Transverse colon (tissue), 4 donors: ENCODE results near the gene RAX2. TPM values are rescaled to one million over a fixed set of nuclear protein-coding genes. Genes with fewer than 3 reads are reported as not detected.
A peak's percentile ranks its signal among the peaks of the same experiment; 100 is the strongest.

Source experiments
- DNase-seq: peaks from one replicate; pipeline ENCODE4 v3.0.0-alpha.2; 2019
- H3K27ac ChIP-seq, 4 donors: fragments of 200-600 bp; sonication (generic); 2 replicates each; pipeline ENCODE4 v1.5.1; 2016 to 2018; ENCODE audit warnings: inconsistent platforms in 4 of 4
- H3K27me3 ChIP-seq: fragments of 200-600 bp; sonication (generic); 2 replicates; pipeline ENCODE4 v1.5.1; 2017; ENCODE audit warnings: inconsistent platforms
- H3K36me3 ChIP-seq, 4 donors: fragments of 200-600 bp; sonication (generic); 2 replicates each; pipeline ENCODE4 v1.5.1; 2017 to 2019; ENCODE audit warnings: inconsistent platforms in 4 of 4
- H3K4me1 ChIP-seq, 4 donors: fragments of 200-600 bp; sonication (generic); 2 replicates each; pipeline ENCODE4 v1.5.1; 2017 to 2020; ENCODE audit warnings: inconsistent platforms in 4 of 4
- H3K4me3 ChIP-seq, 4 donors: fragments of 200-600 bp; sonication (generic); 1 replicate in 1 of 4; 2 replicates in 3 of 4; pipeline versions ENCODE4 v1.5.1 to v1.6.1; 2017 to 2019; ENCODE audit warnings: inconsistent platforms in 4 of 4
- H3K9me3 ChIP-seq, 2 donors: fragments of 200-600 bp; sonication (generic); 2 replicates each; pipeline ENCODE4 v1.5.1; 2017 to 2019; ENCODE audit warnings: inconsistent platforms in 2 of 2
- EP300 ChIP-seq: sonication (generic); formaldehyde crosslinking; IDR thresholded peaks from one replicate; pipeline ENCODE4 v1.6.1; 2017; ENCODE audit warnings: antibody characterized with exemption, low read depth
- POLR2A ChIP-seq: fragments of 450-650 bp; IDR thresholded peaks from one replicate; pipeline ENCODE4 v1.6.1; 2016; ENCODE audit warnings: antibody characterized with exemption, mild to moderate bottlenecking, moderate library complexity
- POLR2AphosphoS5 ChIP-seq, 3 donors: sonication (generic); formaldehyde crosslinking; IDR thresholded peaks; one replicate each; pipeline ENCODE4 v1.6.1; 2016; ENCODE audit warnings: antibody characterized with exemption in 3 of 3
- WGBS, 2 donors: methylation state at CpG; one replicate each; pipeline ENCODE4 v1.1.5; 2018; ENCODE audit warnings: low coverage in 1 of 2; 5-methylcytosine and 5-hydroxymethylcytosine counted together
- in situ Hi-C, 4 donors: fragments of 200-750 bp; cut with MboI; loops; one replicate each; pipeline versions ENCODE4 v1.15.0 to v1.15.1; 2017; ENCODE audit warnings: low sequenced_read_pairs in 3 of 4, low pct_ligation_motif_present in 1 of 4, low pct_unique_long_range_greater_than_20kb in 1 of 4
- intact Hi-C: fragments of 100-400 bp; cut with DNase I; formaldehyde crosslinking; loops from one replicate; pipeline ENCODE4 v1.15.1; 2023; ENCODE audit warnings: low total_unique reads
- total RNA-seq, 4 donors: library from RNA; depleted of rRNA; stranded (reverse); fragments of >200 nt; gene quantifications; one replicate each; pipeline ENCODE4 v1.1.0, GENCODE V29; 2016
- TF ChIP-seq, protein P1 (sequence below), 5 experiments: fragments of 200-600 bp in 3 of 5; fragments of 450-650 bp in 2 of 5; sonication (generic) in 3 of 5; IDR thresholded peaks; 1 replicate in 2 of 5; 2 replicates in 3 of 5; pipeline ENCODE4 v1.5.1; 2016 to 2017; ENCODE audit warnings: antibody characterized with exemption in 5 of 5, inconsistent platforms in 3 of 5, mild to moderate bottlenecking in 2 of 5, moderate library complexity in 1 of 5

Gene RAX2
- total RNA-seq, 4 donors from 2014 or later: not detected

GRCh38 chr19:3733549-3734309 is 38.3 kb downstream of the RAX2 start:
- in situ Hi-C loops (no loop called here), intact Hi-C loops (no loop called here)
- Histone ChIP-seq H3K4me3 (no peak overlapping the region), H3K27ac (no peak overlapping the region), H3K9me3 (no peaks in the 10 kb centered on the region), H3K36me3 (peaks cover 0 to 6% (median 0%) of the 10 kb centered on the region in 4 donors), H3K27me3 (no peaks in the 10 kb centered on the region), H3K4me1 (no peaks in the 10 kb centered on the region)
- DNase-seq: no peak
- TF ChIP-seq POLR2A (no peak), EP300 (no peak), POLR2AphosphoS5 (IDR thresholded peaks at IDR 0.05) (no peak)
- TF ChIP-seq, protein P1, sequence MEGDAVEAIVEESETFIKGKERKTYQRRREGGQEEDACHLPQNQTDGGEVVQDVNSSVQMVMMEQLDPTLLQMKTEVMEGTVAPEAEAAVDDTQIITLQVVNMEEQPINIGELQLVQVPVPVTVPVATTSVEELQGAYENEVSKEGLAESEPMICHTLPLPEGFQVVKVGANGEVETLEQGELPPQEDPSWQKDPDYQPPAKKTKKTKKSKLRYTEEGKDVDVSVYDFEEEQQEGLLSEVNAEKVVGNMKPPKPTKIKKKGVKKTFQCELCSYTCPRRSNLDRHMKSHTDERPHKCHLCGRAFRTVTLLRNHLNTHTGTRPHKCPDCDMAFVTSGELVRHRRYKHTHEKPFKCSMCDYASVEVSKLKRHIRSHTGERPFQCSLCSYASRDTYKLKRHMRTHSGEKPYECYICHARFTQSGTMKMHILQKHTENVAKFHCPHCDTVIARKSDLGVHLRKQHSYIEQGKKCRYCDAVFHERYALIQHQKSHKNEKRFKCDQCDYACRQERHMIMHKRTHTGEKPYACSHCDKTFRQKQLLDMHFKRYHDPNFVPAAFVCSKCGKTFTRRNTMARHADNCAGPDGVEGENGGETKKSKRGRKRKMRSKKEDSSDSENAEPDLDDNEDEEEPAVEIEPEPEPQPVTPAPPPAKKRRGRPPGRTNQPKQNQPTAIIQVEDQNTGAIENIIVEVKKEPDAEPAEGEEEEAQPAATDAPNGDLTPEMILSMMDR (IDR thresholded peaks at IDR 0.05): no peak
- WGBS, 2 donors: 79 to 88% methylated on average over 2 to 20 of the region's 20 CpGs

DNA sequence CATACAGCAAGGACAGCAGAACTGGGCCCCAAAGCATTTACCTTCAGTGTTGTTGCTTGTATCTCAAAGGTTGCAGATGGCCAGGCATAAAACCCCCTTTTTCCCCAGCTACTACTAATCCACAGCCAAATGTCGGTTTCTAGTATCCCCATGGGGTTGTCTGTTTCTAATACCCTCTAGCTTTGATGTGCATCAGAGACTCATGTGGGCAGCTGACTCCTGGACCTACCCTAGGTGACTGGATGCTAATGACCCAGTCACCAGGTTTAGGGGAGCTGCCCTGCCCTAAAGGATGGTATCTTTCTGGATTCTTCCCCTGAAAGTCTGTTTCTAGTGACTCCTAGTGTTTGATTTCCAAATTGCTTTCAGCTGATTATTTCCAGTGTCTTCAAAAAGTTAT is 39.9 kb downstream of the RAX2 start:
- intact Hi-C loops (no loop called here), in situ Hi-C loops (no loop called here)
- H3K36me3 ChIP-seq: peaks cover 0 to 6% (median 0%) of the 10 kb centered on the region in 4 donors
- 94% methylated on average over 1 of the region's 1 CpG; no CpG with 5 or more reads in 1 of the 2 donors for WGBS, 2 donors
- no peak overlapping the region for H3K4me3 ChIP-seq
- H3K27ac ChIP-seq: no peak overlapping the region
- no peaks in the 10 kb centered on the region for H3K9me3 ChIP-seq
- TF ChIP-seq, protein P1 (IDR thresholded peaks at IDR 0.05): no peak
- TF ChIP-seq EP300 (no peak), POLR2AphosphoS5 (IDR thresholded peaks at IDR 0.05) (no peak), POLR2A (no peak)
- H3K27me3 ChIP-seq: no peaks in the 10 kb centered on the region
- peaks cover 0 to 7% (median 3%) of the 10 kb centered on the region in 4 donors for H3K4me1 ChIP-seq
- DNase-seq: no peak

DNA sequence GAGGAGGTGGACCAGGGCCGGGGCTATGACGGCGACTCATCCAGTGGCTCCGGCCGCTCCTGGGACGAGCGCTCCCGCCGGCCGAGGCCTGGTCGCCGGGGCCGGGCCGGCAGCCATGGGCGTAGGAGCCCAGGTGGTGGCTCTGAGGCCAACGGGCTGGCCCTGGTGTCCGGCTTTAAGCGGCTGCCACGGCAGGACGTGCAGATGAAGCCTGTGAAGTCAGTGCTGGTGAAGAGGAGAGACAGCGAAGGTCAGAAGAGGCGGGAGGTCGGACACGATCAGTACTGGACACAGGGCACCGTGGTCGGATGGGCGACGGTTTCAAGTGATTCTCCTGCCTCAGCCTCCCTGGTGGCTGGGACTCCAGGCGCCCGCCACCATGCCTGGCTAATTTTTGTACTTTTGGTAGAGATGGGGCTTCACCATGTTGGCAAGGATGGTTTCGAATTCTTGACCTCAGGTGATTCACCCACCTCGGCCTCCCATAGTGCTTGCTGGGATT is 41.5 kb downstream of the RAX2 start:
- Histone ChIP-seq H3K27me3 (no peaks in the 10 kb centered on the region), H3K36me3 (peaks cover 0 to 6% (median 0%) of the 10 kb centered on the region in 4 donors), H3K9me3 (no peaks in the 10 kb centered on the region), H3K4me1 (peaks cover 0 to 21% (median 9%) of the 10 kb centered on the region in 4 donors), H3K4me3 (no peak overlapping the region), H3K27ac (no peak overlapping the region)
- intact Hi-C loops (no loop called here), in situ Hi-C loops (no loop called here)
- DNase-seq: no peak
- no peak for TF ChIP-seq POLR2A
- no peak for TF ChIP-seq EP300
- no peak for TF ChIP-seq POLR2AphosphoS5 (IDR thresholded peaks at IDR 0.05)
- TF ChIP-seq, protein P1 (IDR thresholded peaks at IDR 0.05): no peak
- 83 to 95% methylated on average over 1 to 18 of the region's 32 CpGs for WGBS, 2 donors

GRCh38 chr19:3725640-3726310 is 46.3 kb downstream of the RAX2 start:
- peaks cover 27% of the 10 kb centered on the region for H3K27me3 ChIP-seq
- no peak for TF ChIP-seq EP300
- TF ChIP-seq POLR2A: peak; percentile 72
- TF ChIP-seq, protein P1 (IDR thresholded peaks at IDR 0.05): no peak
- peak; percentile 52 to 86 (median 82) for TF ChIP-seq POLR2AphosphoS5 (IDR thresholded peaks at IDR 0.05)
- H3K9me3 ChIP-seq: no peaks in the 10 kb centered on the region
- H3K4me3 ChIP-seq: no peak overlapping the region
- intact Hi-C loops: no loop called here
- peak overlapping the region; percentile 67 to 86 (median 78) for H3K27ac ChIP-seq
- H3K36me3 ChIP-seq: peaks cover 0 to 6% (median 0%) of the 10 kb centered on the region in 4 donors
- DNase-seq: peak; percentile 93
- peaks cover 3 to 60% (median 31%) of the 10 kb centered on the region in 4 donors for H3K4me1 ChIP-seq
- in situ Hi-C loops: no loop called here
- WGBS, 2 donors: 34 to 51% methylated on average over 4 to 14 of the region's 14 CpGs
